HepG2 (cell line): ENCODE results near the gene TNNI3. TPM values are rescaled to one million over a fixed set of nuclear protein-coding genes. Genes with fewer than 3 reads are reported as not detected.

ENCODE experiments used
- ATAC-seq: fragments of 200-7000 bp; cut with Tn5 transposase; 3 replicates; pipeline ENCODE4 v1.9.1; 2020; ENCODE audit warnings: mild to moderate bottlenecking, moderate library complexity
- BruUV-seq: library from RNA; stranded (reverse); fragments of 400-500 nt; replicated peaks from 2 replicates; lab custom pipeline; 2021; lab: Mats Ljungman, UMichigan
- CTCF ChIA-PET: fragments of 300-600 bp; formaldehyde crosslinking; extraction: SDS; loops from one replicate; lab custom pipeline; 2021; ENCODE audit warnings: low total read pairs, inconsistent platforms, low intra/inter-chr PET ratio; lab: Yijun Ruan, JAX
- POLR2A ChIA-PET: fragments of 350-600 bp; sonication (Branson Sonifier 250); formaldehyde crosslinking; loops from one replicate; lab custom pipeline; 2020; ENCODE audit warnings: antibody characterized with exemption, inconsistent platforms; lab: Yijun Ruan, JAX
- DNase-seq: peaks from one replicate; pipeline ENCODE4 v3.0.0-alpha.2; 2015; ENCODE audit warnings: low spot score
- FAIRE-seq: peaks from 3 replicates; lab custom pipeline; 2011; peaks lifted over from hg19 to GRCh38; lab: Jason Lieb, UNC
- H2AFZ ChIP-seq: one replicate; pipeline ENCODE4 v1.6.1; 2011; ENCODE audit warnings: low read length, inconsistent platforms
- H3K27ac ChIP-seq: fragments of 300-600 bp; 3 replicates; pipeline ENCODE4 v1.8.0; 2011; ENCODE audit warnings: mixed run types, mild to moderate bottlenecking, mixed read lengths, low read length, inconsistent platforms; ENCODE audit not compliant: insufficient read depth; ENCODE audit errors: extremely low read length
- H3K27me3 ChIP-seq, 2 experiments: fragments of 200-600 bp in 1 of 2; 2 replicates in 1 of 2; 3 replicates in 1 of 2; pipeline versions ENCODE4 v1.6.0 to v1.8.0; 2011; ENCODE audit warnings: low read length in 2 of 2, mild to moderate bottlenecking in 2 of 2, moderate library complexity in 2 of 2, inconsistent platforms in 1 of 2; ENCODE audit not compliant: insufficient read depth in 2 of 2, control insufficient read depth in 1 of 2
- H3K36me3 ChIP-seq, 2 experiments: fragments of 200-600 bp in 1 of 2; replicated peaks in 1 of 2; 2 replicates in 1 of 2; 3 replicates in 1 of 2; pipeline versions ENCODE4 v1.5.1 to v1.8.0; 2011; ENCODE audit warnings: low read length in 2 of 2, inconsistent platforms in 1 of 2; ENCODE audit not compliant: insufficient read depth in 2 of 2, control insufficient read depth in 1 of 2
- H3K4me1 ChIP-seq: 2 replicates; pipeline ENCODE4 v1.5.1; 2012; ENCODE audit warnings: low read length, inconsistent platforms; ENCODE audit not compliant: insufficient read depth
- H3K4me2 ChIP-seq: 2 replicates; pipeline ENCODE4 v1.6.0; 2011; ENCODE audit warnings: low read depth, low read length, inconsistent platforms
- H3K4me3 ChIP-seq, 3 experiments: fragments of 200-600 bp in 1 of 3; sonication (generic), shearing (Covaris generic) in 1 of 3; replicated peaks in 1 of 3; 2 replicates each; pipeline ENCODE4 v1.5.1; 2011 to 2016; ENCODE audit warnings: low read length in 3 of 3, inconsistent platforms in 2 of 3, low read depth in 2 of 3, mild to moderate bottlenecking in 2 of 3, control low read depth in 1 of 3, mixed read lengths in 1 of 3; ENCODE audit not compliant: insufficient read depth in 1 of 3
- H3K79me2 ChIP-seq: one replicate; pipeline ENCODE4 v1.6.1; 2011; ENCODE audit warnings: low read length, inconsistent platforms; ENCODE audit not compliant: insufficient read depth
- H3K9ac ChIP-seq: 2 replicates; pipeline ENCODE4 v1.6.0; 2011; ENCODE audit warnings: mild to moderate bottlenecking, low read depth, low read length, inconsistent platforms; ENCODE audit not compliant: insufficient read depth
- H3K9me3 ChIP-seq: 2 replicates; pipeline ENCODE4 v1.5.1; 2012; ENCODE audit warnings: mild to moderate bottlenecking, low read length
- H4K20me1 ChIP-seq: 2 replicates; pipeline ENCODE4 v1.6.0; 2011; ENCODE audit warnings: inconsistent platforms, mild to moderate bottlenecking, low read length, moderate library complexity; ENCODE audit not compliant: insufficient read depth
- CENPX ChIP-seq: sonication (generic); formaldehyde crosslinking; IDR thresholded peaks from 2 replicates; pipeline ENCODE4 v1.9.0; 2021; ENCODE audit warnings: mild to moderate bottlenecking, missing genetic modification reagents, moderate library complexity
- KDM6A ChIP-seq: IDR thresholded peaks from 2 replicates; pipeline ENCODE4 v1.6.1; 2016; ENCODE audit warnings: low read depth
- KLF13 ChIP-seq: sonication (generic); formaldehyde crosslinking; IDR thresholded peaks from 2 replicates; pipeline ENCODE4 v1.4.0; 2020; ENCODE audit warnings: mild to moderate bottlenecking, missing genetic modification reagents
- POLR2A ChIP-seq, 2 experiments: IDR thresholded peaks; 2 replicates each; pipeline ENCODE4 v1.6.1; 2011; ENCODE audit warnings: low read depth in 2 of 2, low read length in 2 of 2, mild to moderate bottlenecking in 1 of 2, moderate library complexity in 1 of 2; ENCODE audit not compliant: insufficient read depth in 1 of 2
- ZFP37 ChIP-seq: sonication (generic); formaldehyde crosslinking; IDR thresholded peaks from 2 replicates; pipeline ENCODE4 v1.4.0; 2020; ENCODE audit warnings: missing genetic modification reagents, borderline replicate concordance
- ZHX2 ChIP-seq, 2 experiments: sonication (generic) in 1 of 2; formaldehyde crosslinking in 1 of 2; IDR thresholded peaks; 2 replicates each; pipeline versions ENCODE4 v1.6.1 to v1.9.0; 2014 to 2022; ENCODE audit warnings: antibody characterized with exemption in 1 of 2, borderline replicate concordance in 1 of 2, inconsistent platforms in 1 of 2, low read depth in 1 of 2, missing genetic modification reagents in 1 of 2
- ZNF24 ChIP-seq: fragments of 450-650 bp; IDR thresholded peaks from 2 replicates; pipeline ENCODE4 v1.6.1; 2017; ENCODE audit warnings: antibody characterized with exemption, mild to moderate bottlenecking
- ZSCAN20 ChIP-seq: sonication (generic); formaldehyde crosslinking; IDR thresholded peaks from 2 replicates; pipeline ENCODE4 v1.4.0; 2020; ENCODE audit warnings: missing genetic modification reagents, mild to moderate bottlenecking, borderline replicate concordance
- WGBS: methylation state at CpG from one replicate; pipeline ENCODE4 v1.1.6; 2017; ENCODE audit warnings: low lambda C conversion rate; 5-methylcytosine and 5-hydroxymethylcytosine counted together
- in situ Hi-C: cut with HindIII; loops from 2 replicates; pipeline ENCODE4 v1.10.0; 2017; ENCODE audit warnings: low pct_unique_long_range_greater_than_20kb; ENCODE audit not compliant: extremely low pct_ligation_motif_present
- intact Hi-C: fragments of 100-400 bp; cut with micrococcal nuclease; formaldehyde crosslinking; loops from one replicate; pipeline ENCODE4 v1.10.0; 2022; ENCODE audit not compliant: unreplicated experiment
- polyA plus RNA-seq, 8 experiments: library from polyadenylated mRNA; depleted of rRNA in 3 of 8; stranded (reverse) in 7 of 8; unstranded in 1 of 8; fragments of >200 nt; fragmentation: Illumina TruSeq in 4 of 8; extraction: Trizol in 4 of 8; gene quantifications; 2 replicates each; pipeline versions ENCODE4 v1.2.1 to v1.2.3, GENCODE V29; 2011 to 2016; ENCODE audit warnings: low read depth in 4 of 8, missing spikeins in 1 of 8, mixed read lengths in 1 of 8; ENCODE audit not compliant: insufficient read depth in 1 of 8
- total RNA-seq, 5 experiments: library from RNA; depleted of rRNA; stranded (reverse); fragments of >200 nt; fragmentation: Illumina TruSeq; extraction: Trizol; gene quantifications; 2 replicates each; pipeline ENCODE4 v1.2.3, GENCODE V29; 2016; ENCODE audit warnings: low read depth in 1 of 5

The TNNI3 gene
- total and polyA plus RNA-seq, 2 of the 13 experiments (the other 11 are each of a cell fraction or from before 2014, with no cell fraction given) = 3.5 to 3.7 TPM

- Histone ChIP-seq H3K36me3 (peaks cover 0 to 6% of the 10 kb centered on the region in 2 experiments; a peak in 3 of 5 replicates), H3K79me2 (no peaks in the 10 kb centered on the region), H3K4me2 (no peak overlapping the region), H3K9ac (no peak overlapping the region), H4K20me1 (peaks cover 13% of the 10 kb centered on the region; the same call in 1 of the 2 replicates), H3K4me3 (no peak overlapping the region), H3K27ac (no peak overlapping the region), H3K27me3 (peaks cover 0 to 14% of the 10 kb centered on the region in 2 experiments; a peak in 3 of 5 replicates), H3K9me3 (no peaks in the 10 kb centered on the region), H2AFZ (no peak overlapping the region), H3K4me1 (peaks cover 15% of the 10 kb centered on the region)
- intact Hi-C loops = no loop called here
- 96% methylated on average over 19 of the region's 20 CpGs for WGBS
- FAIRE-seq (no peak), ATAC-seq (no peak), DNase-seq (no peak)
- in situ Hi-C loops = no loop called here
- ChIA-PET POLR2A (interaction anchor here (2.8 kb wide), 1 partner anchor 25 kb away, joined by 9 read pairs; no protein-coding TSS in a partner anchor), CTCF (no interaction called here)
- no TSS peak for BruUV-seq
- TF ChIP-seq ZSCAN20 (CRISPR knock-in tag) (no peak), KLF13 (no peak), POLR2A (IDR thresholded peaks at IDR 0.05; ENCODE audit: insufficient read depth in 1 of 2, low read depth in 2 of 2, low read length in 2 of 2) (0 out of 4 replicates have a peak, but pooled peaks of 1 of the 2 experiments have one; percentile 32)
Measured at GRCh38 chr19:55181740-55182139, 24.2 kb upstream of the TNNI3 start.

- DNase-seq (no peak), ATAC-seq (peak; percentile 56), FAIRE-seq (no peak)
- Histone ChIP-seq H3K9ac (no peak within 1 kb of the TSS), H4K20me1 (peaks cover 13% of the 10 kb centered on the region; the same call in 1 of the 2 replicates), H3K27me3 (peaks cover 3 to 31% of the 10 kb centered on the region in 2 experiments; a peak in 4 of 5 replicates), H3K36me3 (peaks cover 0 to 4% of the 10 kb centered on the region in 2 experiments; a peak in 3 of 5 replicates), H3K79me2 (no peaks in the 10 kb centered on the region), H3K4me1 (peaks cover 15% of the 10 kb centered on the region), H3K9me3 (no peaks in the 10 kb centered on the region), H2AFZ (no peak within 1 kb of the TSS), H3K4me3 (peak within 1 kb of the TSS in 2 of 3 experiments; percentile 15 to 62; a peak in 2 of 6 replicates), H3K4me2 (peak within 1 kb of the TSS; percentile 84), H3K27ac (no peak within 1 kb of the TSS)
- ChIA-PET POLR2A (interaction anchor here (1.1 to 2.8 kb wide), 2 partner anchors 27 to 36 kb away, joined by 4 to 9 read pairs; no protein-coding TSS in a partner anchor), CTCF (no interaction called here)
- in situ Hi-C loops (no loop called here), intact Hi-C loops (no loop called here)
- no TSS peak for BruUV-seq
- WGBS = 58% methylated on average over 27 of the region's 68 CpGs
- no peak for TF ChIP-seq ZHX2 (IDR thresholded peaks at IDR 0.05; ENCODE audit: low read depth)
- no peak for TF ChIP-seq ZHX2 (CRISPR knock-in tag; IDR thresholded peaks at IDR 0.05; ENCODE audit: borderline replicate concordance)
- TF ChIP-seq CENPX (CRISPR knock-in tag) = no peak
- no peak for TF ChIP-seq KDM6A (CRISPR knock-in tag)
- TF ChIP-seq ZFP37 (CRISPR knock-in tag) = no peak
- no peak for TF ChIP-seq ZNF24
Measured at GRCh38 chr19:55179606-55180484, 22.3 kb upstream of the TNNI3 start, which contains the start of gene SYT5. Gene SYT5 (minus strand): TSS chr19:55180289. CDS start chr19:55179041, 1,248 bp downstream.
